ENCODE data around the gene PRSS1.
"Not testable (repeated sequence)": the region's sequence is repeated elsewhere in the genome, so short reads cannot be mapped to it uniquely, and the experiment has no call there.

PRSS1 gene

GRCh38 chr7:142748410-142748809, 862 bp upstream of the PRSS1 start:
- not testable (repeated sequence) for DNase-seq

DNA sequence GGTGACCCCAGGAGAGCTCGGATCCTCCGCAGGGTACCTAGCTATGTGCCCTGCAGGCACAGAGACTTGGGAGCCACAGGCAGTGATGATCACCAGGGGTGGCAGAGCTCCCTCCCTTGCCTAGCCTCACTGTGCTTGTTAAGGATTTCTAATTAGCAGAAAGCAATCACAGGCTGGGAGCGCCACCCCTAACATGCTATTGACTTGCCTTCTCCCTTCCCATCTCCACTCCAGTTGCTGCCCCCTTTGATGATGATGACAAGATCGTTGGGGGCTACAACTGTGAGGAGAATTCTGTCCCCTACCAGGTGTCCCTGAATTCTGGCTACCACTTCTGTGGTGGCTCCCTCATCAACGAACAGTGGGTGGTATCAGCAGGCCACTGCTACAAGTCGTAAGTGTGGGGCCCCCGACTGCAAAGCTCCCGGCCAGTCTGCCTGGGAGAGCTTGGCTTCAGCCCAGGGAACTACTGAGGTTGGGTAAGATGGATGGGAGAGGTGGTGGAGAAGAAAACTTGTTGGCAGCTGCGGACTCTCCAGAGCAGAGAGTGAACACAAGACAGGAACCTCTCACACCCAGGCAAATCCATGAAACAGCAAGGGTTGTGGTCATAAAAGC, 1.2 kb downstream of the PRSS1 start:
- DNase-seq = no peak

- not testable (repeated sequence) for DNase-seq
Measured at GRCh38 chr7:142751526-142752175, 2.4 kb downstream of the PRSS1 start.

GRCh38 chr7:142752376-142753225, 3.3 kb downstream of the PRSS1 start:
- DNase-seq = no peak

GRCh38 chr7:142753366-142753765, 4.1 kb downstream of the PRSS1 start:
- DNase-seq = no peak

DNA sequence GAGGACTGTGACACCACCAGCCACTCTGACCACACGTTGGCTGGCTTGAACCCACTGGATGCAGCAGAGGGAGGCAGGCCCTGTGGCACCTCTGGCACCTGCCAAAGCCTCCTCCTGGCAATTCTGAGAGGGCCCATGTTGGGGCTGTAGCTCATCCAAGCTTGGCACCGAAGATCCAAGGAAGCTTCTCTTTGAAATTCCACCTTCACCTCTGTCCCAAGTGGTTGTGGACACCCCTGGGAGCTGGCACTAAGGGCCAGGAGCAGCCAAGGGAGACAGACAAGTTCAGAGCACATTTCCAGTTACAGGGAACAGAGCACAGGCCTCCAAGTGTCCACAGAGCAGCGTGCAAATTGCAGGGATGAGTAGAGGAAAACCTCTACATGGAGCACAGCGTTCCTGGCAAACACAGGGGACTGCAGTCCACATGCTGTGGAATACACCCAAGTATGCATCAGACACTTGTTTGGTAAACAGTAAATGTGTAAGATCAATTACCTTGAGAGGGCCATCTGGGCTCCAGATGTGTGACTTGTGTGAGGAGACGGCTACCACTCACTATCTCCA, 4.7 kb downstream of the PRSS1 start:
- not testable (repeated sequence) for DNase-seq

DNA sequence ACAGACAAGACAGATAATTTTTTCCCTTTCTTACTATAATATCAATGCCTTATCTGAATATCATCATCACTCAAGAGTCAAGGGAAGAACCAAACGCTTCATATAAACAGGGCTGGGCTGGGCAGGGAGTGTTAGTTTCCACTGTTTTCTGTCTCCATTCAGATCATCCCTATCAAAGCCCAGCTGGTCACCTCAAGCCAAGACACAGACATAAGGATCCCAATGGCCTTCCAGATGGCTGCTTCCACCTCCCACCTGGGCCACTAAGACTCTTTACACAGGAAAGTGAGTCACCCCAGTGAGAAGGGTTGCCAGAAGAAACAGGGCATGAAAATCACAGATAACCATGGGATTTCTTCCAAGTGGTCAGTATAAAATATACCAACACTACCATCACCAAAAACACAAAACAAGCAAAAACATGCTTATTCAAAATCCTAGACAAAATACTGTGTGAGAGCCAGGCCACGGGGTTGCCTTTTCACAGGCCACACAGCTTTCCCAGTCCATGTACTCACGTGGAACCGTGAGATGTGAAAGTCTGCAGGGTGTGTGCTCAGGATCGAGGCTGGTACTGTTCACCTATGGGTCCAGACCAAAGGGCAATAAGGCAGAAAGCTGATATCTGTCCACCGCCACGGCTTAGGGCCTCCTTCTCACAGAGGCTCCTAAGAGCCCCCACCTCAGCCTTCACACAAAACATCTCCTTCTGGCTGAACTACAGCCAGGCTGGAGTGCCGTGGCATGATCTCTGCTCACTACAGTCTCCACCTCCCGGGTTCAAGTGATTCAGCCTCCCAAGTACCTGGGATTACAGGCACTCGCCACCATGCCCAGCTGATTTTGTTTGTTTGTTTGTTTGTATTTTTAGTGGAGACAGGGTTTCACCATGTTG, 5.7 kb downstream of the PRSS1 start:
- DNase-seq = no peak

DNA sequence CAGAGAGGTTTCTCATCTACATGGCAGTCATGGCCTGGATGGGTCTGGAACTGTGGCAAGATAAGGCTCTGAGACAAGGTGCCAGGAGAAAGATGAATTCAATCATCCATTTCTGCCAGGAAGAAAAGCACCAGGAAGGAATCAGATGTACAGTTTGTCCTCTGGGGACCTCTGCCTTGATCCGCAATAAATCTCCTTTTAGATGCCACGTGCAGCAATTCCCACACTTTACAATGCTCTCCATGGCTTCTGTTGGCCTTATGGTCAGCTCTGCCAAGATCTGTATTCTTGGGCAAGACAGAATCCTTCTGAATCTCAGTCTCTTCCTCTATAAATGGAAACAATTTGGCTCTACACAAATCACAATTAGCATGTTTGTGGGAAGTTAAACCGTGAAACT, 9.0 kb downstream of the PRSS1 start:
- DNase-seq = not testable (repeated sequence)

DNA sequence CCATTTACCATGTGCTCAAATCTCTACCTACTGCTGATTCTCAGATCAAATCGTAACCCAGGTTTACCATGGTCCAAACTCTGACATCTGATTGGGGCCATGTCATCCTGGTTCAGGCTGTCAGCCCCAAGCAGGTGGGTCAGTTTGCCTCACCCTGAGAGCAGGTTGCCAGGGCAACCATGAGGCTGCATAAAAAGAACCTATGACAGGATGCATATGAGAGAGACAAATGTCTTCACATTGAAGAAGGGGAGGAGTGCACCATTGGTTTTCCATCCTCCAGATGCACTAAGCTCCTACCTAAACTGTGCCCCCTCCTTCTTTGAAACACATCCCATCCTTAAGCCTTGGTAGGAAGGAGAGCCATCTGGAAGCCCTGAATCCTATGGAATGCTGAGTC, 10.2 kb downstream of the PRSS1 start:
- no peak for DNase-seq

DNA sequence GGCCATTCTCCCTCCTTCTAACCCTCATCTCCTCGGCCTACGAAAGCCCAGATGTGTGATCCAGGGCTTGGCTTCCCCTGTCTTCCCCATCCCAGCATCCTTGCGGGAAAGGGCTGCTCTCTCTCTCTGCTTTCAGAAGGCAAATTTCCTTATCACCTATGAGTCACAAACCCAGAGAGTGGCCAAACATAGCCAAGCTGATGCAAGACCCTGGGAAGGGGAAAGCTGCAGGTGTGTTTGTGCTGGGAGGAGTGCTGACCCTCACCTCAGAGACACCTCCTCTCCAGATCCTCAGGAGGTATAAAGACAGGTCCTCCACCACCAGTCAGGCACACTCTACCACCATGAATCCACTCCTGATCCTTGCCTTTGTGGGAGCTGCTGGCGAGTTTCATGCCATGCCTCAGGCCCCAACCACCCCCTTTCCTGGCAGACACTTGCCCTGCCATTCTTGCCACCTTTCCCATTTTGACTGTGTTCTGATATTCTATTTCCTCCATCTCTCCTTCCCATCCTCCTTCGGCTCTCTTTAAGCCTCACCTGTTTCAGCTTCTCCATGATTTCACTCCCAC, 10.9 kb downstream of the PRSS1 start:
- DNase-seq = no peak

GRCh38 chr7:142761606-142762005, 12.3 kb downstream of the PRSS1 start:
- DNase-seq = not testable (repeated sequence)

GRCh38 chr7:142762104-142762503, 12.8 kb downstream of the PRSS1 start:
- no peak for DNase-seq

GRCh38 chr7:142767451-142767850, 18.2 kb downstream of the PRSS1 start:
- no peak for DNase-seq

- DNase-seq = no peak
Measured at GRCh38 chr7:142767861-142768260, 18.6 kb downstream of the PRSS1 start.

- not testable (repeated sequence) for DNase-seq
Measured at GRCh38 chr7:142768885-142769284, 19.6 kb downstream of the PRSS1 start.

- no peak for DNase-seq
Measured at GRCh38 chr7:142770661-142771352, 21.5 kb downstream of the PRSS1 start, which contains the start of gene PRSS2. PRSS2 (plus strand) TSS chr7:142770970; CDS start chr7:142770983, 13 bp downstream.

GRCh38 chr7:142771353-142771723, 22.1 kb downstream of the PRSS1 start:
- DNase-seq = peak; percentile 96

DNA sequence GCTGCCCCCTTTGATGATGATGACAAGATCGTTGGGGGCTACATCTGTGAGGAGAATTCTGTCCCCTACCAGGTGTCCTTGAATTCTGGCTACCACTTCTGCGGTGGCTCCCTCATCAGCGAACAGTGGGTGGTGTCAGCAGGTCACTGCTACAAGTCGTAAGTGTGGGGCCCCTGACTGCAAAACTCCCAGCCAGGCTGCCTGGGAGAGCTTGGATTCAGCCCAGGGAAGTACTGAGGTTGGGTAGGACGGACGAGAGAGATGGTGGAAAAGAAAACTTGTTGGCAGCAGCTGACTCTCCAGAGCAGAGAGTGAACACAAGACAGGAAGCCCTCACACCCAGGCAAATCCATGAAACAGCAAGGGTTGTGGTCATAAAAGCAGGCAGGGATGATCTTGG, 22.8 kb downstream of the PRSS1 start:
- DNase-seq = no peak

- DNase-seq = no peak
Measured at GRCh38 chr7:142772673-142773072, 23.4 kb downstream of the PRSS1 start.

- no peak for DNase-seq
Measured at GRCh38 chr7:142773230-142773629, 24.0 kb downstream of the PRSS1 start.

All from NCI-H345 (cell line).